LHCN-M2 (cell line): ENCODE measurements around the gene TTLL10. TPM values are rescaled to one million over a fixed set of nuclear protein-coding genes. Genes with fewer than 3 reads are reported as not detected.

ENCODE experiments used
- DNase-seq: peaks from one replicate; pipeline ENCODE4 v3.0.0-alpha.2; 2012; ENCODE audit warnings: low read depth
- polyA plus RNA-seq: library from polyadenylated mRNA; unstranded; fragments of >200 nt; gene quantifications from one replicate; pipeline ENCODE4 v1.2.1, GENCODE V29; 2012; ENCODE audit warnings: missing spikeins
- total RNA-seq: library from RNA; depleted of rRNA; stranded (reverse); fragments of >200 nt; gene quantifications from 2 replicates; pipeline ENCODE4 v1.2.3, GENCODE V29; 2014; rRNA removed

The TTLL10 gene, protein sequence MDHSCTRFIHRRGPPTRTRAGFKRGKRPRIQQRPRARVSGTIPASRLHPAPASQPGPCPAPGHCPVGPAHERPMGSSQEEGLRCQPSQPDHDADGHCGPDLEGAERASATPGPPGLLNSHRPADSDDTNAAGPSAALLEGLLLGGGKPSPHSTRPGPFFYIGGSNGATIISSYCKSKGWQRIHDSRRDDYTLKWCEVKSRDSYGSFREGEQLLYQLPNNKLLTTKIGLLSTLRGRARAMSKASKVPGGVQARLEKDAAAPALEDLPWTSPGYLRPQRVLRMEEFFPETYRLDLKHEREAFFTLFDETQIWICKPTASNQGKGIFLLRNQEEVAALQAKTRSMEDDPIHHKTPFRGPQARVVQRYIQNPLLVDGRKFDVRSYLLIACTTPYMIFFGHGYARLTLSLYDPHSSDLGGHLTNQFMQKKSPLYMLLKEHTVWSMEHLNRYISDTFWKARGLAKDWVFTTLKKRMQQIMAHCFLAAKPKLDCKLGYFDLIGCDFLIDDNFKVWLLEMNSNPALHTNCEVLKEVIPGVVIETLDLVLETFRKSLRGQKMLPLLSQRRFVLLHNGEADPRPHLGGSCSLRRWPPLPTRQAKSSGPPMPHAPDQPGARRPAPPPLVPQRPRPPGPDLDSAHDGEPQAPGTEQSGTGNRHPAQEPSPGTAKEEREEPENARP
- total RNA-seq, result not detected in 2 replicates
- not detected for polyA plus RNA-seq

DNA sequence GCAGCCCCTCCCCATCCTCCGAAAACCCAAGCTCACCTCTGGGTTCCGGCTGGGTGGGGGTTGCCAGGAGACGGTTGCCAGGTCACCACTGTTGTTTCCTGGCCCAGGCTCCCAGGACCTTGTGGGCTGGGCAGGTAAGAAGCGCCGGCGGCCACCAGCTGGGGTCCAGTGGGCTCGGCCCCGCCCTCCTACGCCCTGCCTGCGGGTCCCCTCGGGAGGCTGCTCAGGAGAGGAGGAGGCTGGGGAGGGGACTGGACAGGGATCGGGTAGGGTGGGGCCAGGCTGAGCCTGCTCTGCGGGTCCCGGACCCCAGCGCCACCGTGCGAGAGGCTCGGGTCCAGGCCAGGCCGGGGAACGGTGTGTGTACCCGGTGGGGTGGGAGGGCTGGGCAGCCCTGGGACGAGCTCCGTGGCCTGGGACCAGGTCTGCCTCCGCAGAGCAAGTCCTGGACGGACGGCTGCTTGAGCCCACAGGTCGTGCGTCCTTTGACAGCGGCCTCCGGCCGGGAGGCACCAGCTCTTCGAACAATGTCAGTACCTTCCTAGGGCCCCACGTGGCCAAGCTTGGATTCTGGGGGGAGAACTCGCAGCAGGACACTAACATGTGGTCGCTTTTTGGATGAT, at the start of gene TTLL10:
Gene TTLL10 (plus strand): TSS at position 88 of the 623 bp plus-strand sequence. CDS start 5,336 bp downstream, outside the sequence.
- no peak for DNase-seq

DNA sequence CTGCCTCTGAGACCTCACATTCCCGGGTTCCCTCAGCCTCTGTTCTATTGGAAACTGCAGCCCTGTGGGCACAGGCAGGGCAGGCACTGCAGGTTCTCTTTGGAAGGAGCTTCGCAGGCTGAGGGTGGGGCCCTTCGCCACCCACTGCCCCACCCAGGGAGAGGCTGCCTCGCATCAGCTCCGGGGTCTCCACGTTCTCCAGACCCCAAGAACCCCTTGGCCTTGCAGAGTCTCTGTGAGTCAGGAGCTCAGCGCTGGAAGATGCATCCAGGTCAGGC, 49.2 kb upstream of the TTLL10 start:
- no peak for DNase-seq

DNA sequence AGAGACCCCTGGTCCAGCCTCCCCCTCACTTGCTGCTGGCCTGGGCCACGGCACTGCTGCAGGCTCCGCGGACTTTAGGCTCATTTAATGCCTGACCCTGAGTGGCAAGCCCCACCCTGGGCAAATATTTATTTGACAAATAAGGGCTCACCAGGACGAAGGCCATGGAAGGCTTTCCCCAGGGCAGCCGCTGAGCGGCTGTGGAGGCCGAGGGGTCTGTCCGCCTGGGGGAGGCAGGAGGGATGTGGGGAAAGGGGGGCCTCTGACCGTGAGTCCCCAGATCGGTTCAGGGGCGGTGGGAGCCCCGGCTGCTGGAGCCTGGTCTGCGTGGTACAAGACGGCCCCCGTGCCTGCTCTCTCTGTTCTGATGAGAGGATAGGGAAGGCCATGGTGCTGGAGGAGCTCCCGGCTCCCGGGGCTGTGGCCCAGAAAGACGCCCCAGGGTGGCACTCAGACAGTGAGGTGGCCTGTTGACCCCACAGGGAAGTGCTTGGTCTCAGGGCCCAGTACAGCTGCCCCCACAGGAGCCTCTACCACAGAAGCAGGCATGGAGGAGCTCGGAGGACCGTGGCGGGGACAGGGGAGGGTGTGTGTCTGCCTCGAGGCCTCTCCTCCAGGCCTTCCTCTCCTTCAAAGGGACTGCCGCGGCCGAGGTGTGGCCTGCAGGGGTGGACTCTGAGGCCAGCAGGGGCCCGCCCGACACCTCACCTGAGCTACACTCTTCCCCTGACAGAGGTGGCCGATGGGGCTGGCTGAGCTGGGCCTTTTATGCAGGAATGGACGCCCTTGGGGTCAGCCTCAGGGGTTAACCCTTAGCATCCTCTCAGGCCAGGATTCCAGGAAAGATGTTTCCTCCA, 48.7 kb upstream of the TTLL10 start:
- DNase-seq, result no peak

DNA sequence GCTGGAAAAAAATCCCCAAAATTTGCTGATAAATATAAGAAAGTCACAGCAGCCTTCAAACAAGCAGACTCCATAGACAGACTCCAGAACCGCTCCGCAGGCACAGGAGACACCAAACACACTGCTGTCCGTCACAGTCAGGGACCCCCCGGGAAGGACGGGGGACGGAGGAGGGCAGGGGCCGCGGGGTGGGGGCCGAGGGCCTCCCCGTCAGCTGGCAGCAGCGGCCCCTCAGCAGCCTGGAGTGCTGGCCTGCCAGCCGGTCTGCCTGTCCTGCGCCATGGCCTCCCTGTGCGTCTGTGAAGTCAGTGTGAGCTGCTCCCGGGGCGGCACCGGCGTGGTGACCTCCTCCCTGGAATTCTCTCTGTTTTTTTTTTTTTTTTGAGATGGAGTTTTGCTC, 47.7 kb upstream of the TTLL10 start:
- DNase-seq, result no peak

DNA sequence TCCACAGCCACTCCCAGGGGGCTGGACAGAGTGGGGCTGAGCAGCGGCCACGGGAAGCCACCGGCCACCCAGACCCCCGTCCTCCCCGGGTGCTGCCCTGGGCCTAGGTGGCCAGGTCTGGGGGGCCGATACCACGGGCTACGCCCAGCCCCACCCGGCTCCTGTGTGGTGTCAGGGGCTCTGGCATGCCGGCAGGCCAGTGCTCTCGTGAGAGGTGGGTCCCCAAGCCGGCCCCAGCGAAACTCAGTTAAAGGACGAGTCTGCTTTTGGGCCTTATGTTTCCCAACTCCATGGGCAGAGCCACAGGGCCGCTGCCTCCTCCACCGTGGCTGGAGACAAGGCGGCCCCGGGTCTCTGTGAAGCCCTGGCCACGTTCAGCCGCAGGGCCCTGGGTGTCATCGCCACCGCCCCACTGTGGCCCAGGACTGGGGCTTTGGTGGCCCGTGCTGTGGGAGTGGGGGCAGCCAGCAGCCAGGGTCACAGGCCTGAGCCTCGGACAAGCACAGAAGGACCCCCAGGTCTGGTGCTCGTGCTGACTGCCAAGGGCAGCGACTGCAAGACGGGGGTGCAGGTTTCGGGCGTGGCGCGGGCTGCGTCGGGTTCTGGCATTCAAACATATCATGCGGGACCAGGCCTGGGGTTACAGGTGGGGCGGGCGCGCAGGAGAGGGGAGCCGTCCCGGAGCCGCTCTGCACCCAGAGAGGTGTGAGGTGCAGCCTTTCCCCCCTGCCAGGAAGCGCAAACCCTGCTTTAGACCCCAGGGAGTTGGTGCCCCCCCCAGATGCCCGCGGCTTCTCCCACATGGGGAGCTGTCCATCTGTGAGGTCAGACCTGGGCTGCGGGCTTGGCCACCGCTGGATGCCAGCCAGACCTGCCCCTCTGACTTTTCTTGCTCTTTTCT, 45.9 kb upstream of the TTLL10 start:
- no peak for DNase-seq

DNA sequence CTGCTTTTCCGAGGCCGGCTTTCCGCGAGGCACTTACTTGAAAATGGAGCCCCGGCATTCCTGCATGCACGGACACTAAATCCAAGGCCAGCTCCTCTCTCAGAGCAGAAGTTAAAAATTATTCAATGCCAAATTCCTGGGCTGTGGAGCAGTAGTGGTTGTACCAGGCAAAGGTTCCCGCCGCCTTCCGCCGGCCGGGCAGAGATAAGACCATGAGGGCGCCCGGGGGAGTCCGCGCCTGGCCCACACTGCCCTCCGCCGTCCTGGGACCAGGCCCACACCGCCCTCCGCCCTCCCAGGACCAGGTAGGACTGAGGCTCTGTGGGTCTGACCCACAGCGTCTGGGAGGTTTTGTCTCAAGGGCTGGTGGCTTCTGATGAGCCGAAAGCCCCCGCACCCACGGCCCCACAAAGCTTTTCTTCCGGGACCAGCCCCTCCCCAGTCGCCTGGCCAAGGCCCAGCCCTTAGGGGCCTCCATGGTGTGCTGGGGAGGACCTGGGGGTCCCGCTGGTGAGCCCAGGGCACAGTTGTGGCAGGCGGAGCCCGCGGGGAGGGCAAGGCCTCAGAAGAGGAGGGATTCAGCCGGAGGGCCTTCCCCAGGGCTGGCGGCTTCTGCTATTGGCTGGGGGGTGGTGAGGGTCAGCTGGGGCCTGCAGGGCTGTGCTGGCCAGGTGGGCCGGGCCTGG, 45.1 kb upstream of the TTLL10 start:
- DNase-seq, result no peak

DNA sequence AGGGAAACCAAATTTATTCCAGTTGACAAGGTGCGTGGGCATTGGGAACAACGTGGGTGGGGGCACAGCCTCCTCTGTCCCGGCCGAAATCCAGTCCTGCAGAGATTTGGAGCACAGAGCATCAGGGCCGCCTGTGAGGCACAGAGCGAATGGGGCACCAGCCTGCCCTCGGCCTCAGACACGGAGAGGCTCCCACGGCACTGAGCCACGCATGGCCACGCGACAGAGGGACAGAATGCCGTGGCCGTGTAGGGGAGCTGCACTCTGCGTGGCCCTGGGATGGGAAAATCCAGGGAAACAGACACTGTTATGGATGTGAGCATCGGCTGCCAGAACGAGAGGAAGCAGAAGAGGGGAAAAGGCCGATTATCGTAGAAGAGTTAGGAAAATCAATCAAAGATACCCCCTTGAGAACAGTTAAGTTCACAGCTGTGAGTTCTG, 44.3 kb upstream of the TTLL10 start:
- DNase-seq, result no peak

DNA sequence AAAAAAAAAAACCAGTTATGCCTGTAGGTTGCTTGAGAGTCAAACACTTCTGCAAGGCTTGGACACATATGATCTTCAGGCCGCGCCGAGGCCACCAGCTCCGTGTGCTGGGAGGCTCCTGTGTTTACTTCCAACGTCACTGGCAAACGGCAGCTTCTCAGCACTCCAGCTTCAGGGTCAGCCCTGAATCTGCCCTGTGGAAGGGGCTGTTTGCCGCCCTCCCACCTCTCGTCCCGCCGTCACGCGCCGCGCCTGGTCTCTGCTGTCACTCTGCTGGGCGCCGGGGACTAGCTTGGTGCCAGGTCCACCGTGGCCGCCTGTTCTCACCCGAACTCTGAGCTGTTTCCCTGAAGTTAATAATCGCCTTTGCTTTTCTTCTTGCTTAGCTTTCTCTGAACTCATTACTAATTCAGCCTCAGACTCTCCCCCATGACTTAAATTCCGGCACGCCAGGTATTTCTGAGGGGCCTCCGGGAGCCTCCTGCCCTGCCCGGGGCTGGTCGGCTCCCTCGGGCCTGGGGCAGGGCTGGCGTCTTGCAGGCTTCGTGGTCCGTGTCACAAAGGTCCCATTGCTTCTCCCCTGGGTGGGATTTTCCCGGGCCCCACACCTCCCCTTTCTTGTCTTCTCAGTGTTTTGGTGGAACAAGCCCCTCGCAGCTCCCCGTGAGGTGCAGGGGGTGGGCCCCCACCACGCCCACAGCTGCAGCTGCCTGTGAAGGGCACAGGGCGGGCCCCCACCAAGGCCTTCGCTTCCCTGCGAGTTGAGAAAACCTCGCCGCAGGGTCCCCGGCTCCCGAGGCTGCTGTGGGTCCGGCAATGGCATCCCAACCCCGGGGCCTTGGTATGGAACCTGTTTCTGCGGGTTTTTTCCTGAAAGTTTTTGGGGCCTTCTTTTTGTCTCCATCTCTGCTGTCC, 43.2 kb upstream of the TTLL10 start:
- no peak for DNase-seq

DNA sequence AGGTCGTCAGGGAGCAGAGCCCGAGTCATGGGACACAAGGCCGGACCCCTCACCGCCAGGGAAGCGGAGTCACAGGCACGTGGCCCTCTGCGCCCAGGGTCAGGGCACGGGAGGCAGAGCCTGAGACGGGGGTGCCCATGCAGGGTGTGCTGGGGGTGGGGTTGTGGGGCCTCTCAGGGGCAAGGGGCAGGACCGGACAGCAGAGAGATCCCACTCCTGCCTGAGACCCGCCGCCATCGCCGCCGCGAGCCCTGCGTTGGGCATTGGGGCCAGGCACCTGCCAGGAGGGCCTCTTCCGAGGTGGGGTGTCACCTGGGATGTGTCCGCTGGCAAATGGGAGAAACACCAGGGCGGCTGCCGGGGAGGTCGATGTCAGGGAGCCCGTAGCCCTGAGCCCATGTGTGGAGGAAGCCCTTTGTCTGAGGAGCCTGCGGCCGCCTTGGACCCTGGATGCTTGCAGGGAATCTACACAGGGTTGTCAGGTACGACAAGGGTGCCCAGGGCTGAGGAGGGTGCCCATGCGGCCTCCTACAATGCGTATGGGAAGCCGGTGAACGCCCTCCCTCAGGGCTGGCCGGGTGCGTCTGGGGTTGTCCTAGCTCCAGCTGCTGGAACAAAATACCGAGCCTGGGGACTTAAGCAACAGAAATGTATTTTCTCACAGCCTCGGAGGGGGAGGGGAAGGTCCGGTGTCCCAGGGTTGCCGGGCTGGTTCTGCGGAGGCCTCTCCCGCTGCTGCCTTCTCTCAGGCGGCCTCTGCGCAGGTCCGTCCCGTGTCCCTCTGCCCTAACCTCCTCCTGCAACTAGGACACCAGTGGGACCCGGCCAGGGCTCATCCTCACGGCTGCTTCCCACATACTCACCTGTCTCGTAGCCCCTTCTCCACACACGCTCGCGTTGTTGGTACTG, 41.4 kb upstream of the TTLL10 start:
- DNase-seq, result no peak

DNA sequence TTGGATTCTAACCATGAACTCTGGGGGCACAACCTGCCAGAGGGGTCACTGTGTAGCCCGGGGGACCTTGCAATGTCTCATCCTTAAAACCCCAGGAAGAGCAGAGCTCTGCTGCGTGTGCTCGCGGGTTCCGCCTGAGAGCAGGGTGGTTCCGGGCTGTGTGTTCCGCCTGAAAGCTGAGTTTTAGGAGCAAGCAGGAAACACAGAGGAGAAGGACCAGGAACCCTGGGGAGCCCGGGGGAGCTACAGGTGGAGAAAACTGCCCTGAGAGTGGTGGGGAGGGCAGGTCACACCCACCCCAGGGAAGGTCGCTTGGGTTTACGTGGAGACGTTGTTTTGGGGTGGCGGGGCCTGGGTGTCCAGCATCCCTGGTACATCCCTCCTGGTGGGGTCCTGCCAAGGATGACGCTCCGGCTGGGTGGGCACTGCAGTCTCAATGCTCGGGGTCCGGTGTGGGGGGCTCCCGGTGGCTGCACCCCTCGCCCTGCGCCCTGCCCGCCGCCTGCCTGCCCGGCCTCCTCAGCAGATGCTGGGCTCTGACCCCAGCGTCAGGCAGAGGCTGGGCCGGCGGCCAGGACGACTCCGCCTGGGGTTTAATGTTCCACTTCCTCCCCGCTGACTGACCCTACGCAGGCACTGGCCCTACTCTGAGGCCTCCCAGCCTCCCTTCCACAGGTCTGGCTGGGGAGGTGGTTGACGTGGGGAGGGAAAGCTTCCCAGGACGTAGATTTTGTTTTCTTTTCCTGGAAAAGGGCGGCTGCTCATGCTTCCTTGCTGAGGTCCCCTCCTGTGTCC, 40.5 kb upstream of the TTLL10 start:
- no peak for DNase-seq

DNA sequence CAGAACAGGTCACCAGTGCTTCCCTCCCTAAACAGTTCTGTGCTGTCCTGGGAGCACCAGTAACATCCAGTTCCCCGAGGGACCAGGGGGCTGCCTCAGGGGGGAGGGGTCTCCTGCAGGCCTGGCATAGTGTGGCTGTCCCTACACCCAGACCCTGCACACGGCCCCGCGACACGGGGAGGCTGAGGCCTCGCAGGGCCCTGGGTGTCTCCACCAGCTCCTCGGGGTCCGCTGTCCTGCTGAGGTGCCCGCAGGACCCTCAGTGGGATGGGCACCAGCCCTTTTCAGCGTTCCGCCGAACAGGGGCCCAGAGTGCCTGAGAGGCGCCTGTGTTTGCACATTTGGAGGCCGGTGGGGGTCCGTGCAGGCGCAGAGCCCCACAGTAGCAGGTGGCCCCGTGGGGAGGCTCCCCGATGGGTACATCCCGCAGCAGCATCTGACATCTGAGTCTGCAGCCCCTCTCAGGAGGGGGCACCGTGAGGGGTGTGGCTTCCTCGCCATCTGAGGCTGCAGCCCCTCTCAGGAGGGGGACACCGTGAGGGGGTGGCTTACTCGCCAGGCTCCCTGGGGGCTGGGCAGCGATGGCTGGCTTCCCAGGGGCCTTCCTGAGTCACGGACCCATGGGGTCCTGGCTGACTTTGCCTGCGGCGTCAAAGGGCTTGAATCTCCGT, 39.2 kb upstream of the TTLL10 start:
- DNase-seq, result no peak

DNA sequence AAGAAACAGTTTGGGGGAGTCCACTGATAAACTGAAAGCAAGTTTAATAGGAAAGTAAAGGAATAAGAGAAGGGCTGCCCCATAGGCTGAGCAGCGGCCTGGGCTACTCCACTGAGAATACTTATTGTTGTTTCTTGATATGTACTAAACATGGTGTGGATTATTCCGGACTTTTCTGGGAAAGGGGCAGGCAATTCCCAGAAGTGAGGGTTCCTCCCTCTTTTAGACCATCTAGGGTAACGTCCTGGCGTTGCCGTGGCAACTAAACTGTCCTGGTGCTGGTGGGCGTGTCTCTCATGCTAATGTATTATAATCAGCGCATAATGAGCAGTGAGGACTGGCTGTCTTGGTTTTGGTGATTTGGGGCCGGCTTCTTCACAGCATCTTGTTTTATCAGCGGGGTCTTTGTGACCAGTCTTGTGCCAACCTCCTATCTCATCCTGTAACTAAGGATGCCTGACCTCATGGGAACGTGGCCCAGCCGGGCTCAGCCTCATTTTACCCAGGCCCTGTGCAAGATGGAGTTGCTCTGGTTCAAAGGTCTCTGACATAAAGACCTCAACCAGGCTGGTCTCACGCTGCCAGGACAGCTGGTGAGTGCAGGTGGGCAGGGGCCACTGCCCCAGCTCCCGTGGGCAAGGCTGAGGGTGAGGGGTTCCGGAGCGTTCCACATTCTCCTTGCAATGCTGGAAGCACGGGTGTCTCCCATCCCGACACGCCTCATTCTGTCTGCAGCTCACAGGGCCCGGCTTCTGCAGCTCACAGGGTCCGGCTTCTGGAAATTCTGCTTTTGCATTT, 38.1 kb upstream of the TTLL10 start:
- no peak for DNase-seq

DNA sequence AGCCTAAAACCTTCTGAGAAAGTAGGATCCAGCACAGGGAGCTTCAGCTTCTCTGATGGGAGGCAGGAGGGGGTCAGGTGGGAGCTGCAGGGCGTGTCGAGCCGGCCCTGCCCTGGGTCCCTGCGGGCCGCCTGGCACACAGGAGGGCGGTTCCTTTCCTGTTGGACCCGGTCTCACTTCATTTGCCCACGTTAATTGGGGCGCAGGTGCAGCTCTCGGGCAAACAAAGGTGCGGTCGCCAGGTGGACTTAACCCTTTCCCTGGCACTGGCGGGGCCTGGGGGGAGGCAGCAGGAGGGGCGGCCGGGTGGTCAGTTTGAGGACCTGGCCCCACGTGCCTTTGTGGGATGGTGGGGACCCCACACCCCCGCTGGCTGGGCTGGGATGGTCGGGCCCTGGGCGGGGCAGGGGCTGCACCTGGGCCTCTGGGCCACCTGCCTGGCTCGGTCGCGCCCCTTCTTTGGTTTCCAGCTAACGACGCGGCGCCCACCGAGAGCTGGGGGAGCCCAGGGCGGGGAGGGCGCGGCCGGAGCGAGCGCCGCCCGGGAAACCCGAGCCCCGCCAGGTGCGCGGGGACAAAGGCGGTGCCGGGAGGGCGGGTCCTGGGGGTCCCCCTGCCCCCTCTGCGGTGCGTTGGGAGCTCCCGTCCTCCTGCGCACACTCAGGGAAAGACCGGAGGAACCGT, 37.0 kb upstream of the TTLL10 start:
- no peak for DNase-seq

DNA sequence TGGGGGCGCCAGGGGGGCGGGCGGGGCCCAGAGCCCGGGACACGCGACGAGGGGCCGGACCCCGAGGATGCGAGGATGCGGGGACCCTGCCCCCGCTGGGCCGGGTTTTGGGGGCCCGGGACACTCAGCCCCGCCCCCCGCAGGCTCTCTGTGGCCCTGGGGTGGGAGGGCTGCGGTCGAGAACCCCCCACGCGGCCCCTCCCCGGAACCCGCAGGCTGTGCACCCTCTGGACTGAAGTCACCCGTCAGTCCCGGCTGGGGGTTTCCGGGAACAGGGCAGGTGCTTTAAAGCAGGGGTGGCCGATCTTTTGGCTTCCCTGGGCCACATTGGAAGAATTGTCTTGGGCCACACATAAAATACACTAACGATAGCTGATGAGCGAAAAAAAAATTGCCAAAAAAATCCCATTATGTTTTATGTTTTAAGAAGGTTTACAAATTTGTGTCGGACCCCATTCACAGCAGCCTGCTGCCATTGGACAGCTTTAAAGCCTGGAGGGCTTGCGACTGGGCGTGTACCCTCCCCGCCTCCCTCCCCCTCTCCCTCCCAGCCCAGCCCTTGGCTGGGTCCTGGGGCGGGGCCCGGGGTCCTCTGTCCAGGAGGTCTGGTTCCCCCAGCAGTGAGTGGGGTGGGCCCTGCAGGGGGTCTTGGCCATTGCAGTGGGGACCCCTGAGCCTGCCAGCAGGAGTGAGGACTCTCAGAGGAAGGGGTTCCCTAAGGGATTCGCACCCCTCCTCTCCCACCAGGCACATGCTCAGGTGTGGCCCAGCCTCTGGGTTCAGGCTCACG, 36.2 kb upstream of the TTLL10 start:
- no peak for DNase-seq
